ENCODE results near the gene AGBL4.

Gene AGBL4

GRCh38 chr1:49163031-49163430, 860.7 kb downstream of the AGBL4 start:
- DNase-seq: no peak

GRCh38 chr1:49160677-49161076, 863.1 kb downstream of the AGBL4 start:
- DNase-seq: no peak

GRCh38 chr1:49136738-49137251, 887.0 kb downstream of the AGBL4 start:
- no peak for DNase-seq

- no peak for DNase-seq
These were observed 898.0 kb downstream of the AGBL4 start for GRCh38 chr1:49125746-49126145.

- no peak for DNase-seq
These were observed 911.8 kb downstream of the AGBL4 start for GRCh38 chr1:49111931-49112330.

- DNase-seq: no peak
These were observed 917.3 kb downstream of the AGBL4 start for GRCh38 chr1:49106445-49106844.

GRCh38 chr1:49104575-49104974, 919.2 kb downstream of the AGBL4 start:
- no peak for DNase-seq

GRCh38 chr1:49102752-49103151, 921.0 kb downstream of the AGBL4 start:
- DNase-seq: no peak

GRCh38 chr1:49098866-49099265, 924.9 kb downstream of the AGBL4 start:
- no peak for DNase-seq

GRCh38 chr1:49086327-49086726, 937.4 kb downstream of the AGBL4 start:
- no peak for DNase-seq

- DNase-seq: no peak
These were observed 938.7 kb downstream of the AGBL4 start for GRCh38 chr1:49085079-49085478.

GRCh38 chr1:49060766-49061165, 963.0 kb downstream of the AGBL4 start:
- no peak for DNase-seq

- DNase-seq: no peak
These were observed 964.7 kb downstream of the AGBL4 start for GRCh38 chr1:49059087-49059486.

GRCh38 chr1:49052102-49052501, 971.7 kb downstream of the AGBL4 start:
- DNase-seq: no peak

GRCh38 chr1:49051647-49052046, 972.1 kb downstream of the AGBL4 start:
- DNase-seq: no peak

GRCh38 chr1:49050041-49050440, 973.7 kb downstream of the AGBL4 start:
- DNase-seq: no peak

- no peak for DNase-seq
These were observed 975.6 kb downstream of the AGBL4 start for GRCh38 chr1:49048188-49048587.

- DNase-seq: no peak
These were observed 977.4 kb downstream of the AGBL4 start for GRCh38 chr1:49046305-49046704.

- DNase-seq: no peak
These were observed 978.4 kb downstream of the AGBL4 start for GRCh38 chr1:49045371-49045770.

- no peak for DNase-seq
These were observed 987.1 kb downstream of the AGBL4 start for GRCh38 chr1:49036700-49037099.

GRCh38 chr1:49028396-49028795, 995.4 kb downstream of the AGBL4 start:
- no peak for DNase-seq

- no peak for DNase-seq
These were observed 997.4 kb downstream of the AGBL4 start for GRCh38 chr1:49026230-49026811.

GRCh38 chr1:49016030-49016977, 1007.5 kb downstream of the AGBL4 start:
- DNase-seq: no peak

- DNase-seq: no peak
These were observed 1010.7 kb downstream of the AGBL4 start for GRCh38 chr1:49013079-49013478.
